OCI-LY3 (cell line): ENCODE data around the gene RD3L.

Experiments used
- H2AFZ ChIP-seq: fragments of 200-600, 300-600 bp; shearing (Covaris generic); 2 replicates; pipeline ENCODE4 v1.6.0; 2014; ENCODE audit warnings: antibody characterized with exemption, low read depth, low read length
- H3K27ac ChIP-seq: fragments of 200-600, 300-600 bp; sonication (generic); 2 replicates; pipeline ENCODE4 v1.5.1; 2014; ENCODE audit warnings: mild to moderate bottlenecking, low read length, moderate library complexity, mixed read lengths
- H3K27me3 ChIP-seq: fragments of 200-600, 300-600 bp; sonication (generic); 2 replicates; pipeline ENCODE4 v1.6.1; 2014; ENCODE audit warnings: low read depth, low read length, mixed read lengths
- H3K36me3 ChIP-seq: fragments of 200-600, 300-600 bp; sonication (generic); replicated peaks from 2 replicates; pipeline ENCODE3; 2014; ENCODE audit warnings: low read depth, low read length, mixed read lengths
- H3K4me1 ChIP-seq: fragments of 300-600, 200-600 bp; sonication (generic); 2 replicates; pipeline ENCODE4 v1.6.1; 2014; ENCODE audit warnings: low read length, mixed read lengths
- H3K4me2 ChIP-seq: fragments of 200-600, 300-600 bp; sonication (generic); 2 replicates; pipeline ENCODE4 v1.6.1; 2014; ENCODE audit warnings: low read length, mixed read lengths
- H3K4me3 ChIP-seq: fragments of 300-600, 200-600 bp; sonication (generic); 2 replicates; pipeline ENCODE4 v1.5.1; 2014; ENCODE audit warnings: antibody characterized with exemption, mild to moderate bottlenecking, low read length, moderate library complexity
- H3K79me2 ChIP-seq: fragments of 300-600, 200-600 bp; shearing (Covaris generic); 2 replicates; pipeline ENCODE4 v1.6.1; 2014; ENCODE audit warnings: mild to moderate bottlenecking, low read length, mixed read lengths
- H3K9ac ChIP-seq: fragments of 300-600, 200-600 bp; shearing (Covaris generic); 2 replicates; pipeline ENCODE4 v1.6.0; 2014; ENCODE audit warnings: mild to moderate bottlenecking, low read length, moderate library complexity
- H3K9me3 ChIP-seq: fragments of 200-600, 300-600 bp; shearing (Covaris generic); 2 replicates; pipeline ENCODE4 v1.6.1; 2014; ENCODE audit warnings: low read length, mixed read lengths; ENCODE audit not compliant: insufficient read depth
- H4K20me1 ChIP-seq: fragments of 200-600, 300-600 bp; sonication (generic); 2 replicates; pipeline ENCODE4 v1.6.1; 2016; ENCODE audit warnings: low read length, mixed read lengths; ENCODE audit not compliant: insufficient read depth
- EZH2phosphoT487 ChIP-seq: fragments of 200-600 bp; shearing (Covaris generic); IDR thresholded peaks from 2 replicates; pipeline ENCODE4 v1.6.1; 2018; ENCODE audit warnings: antibody characterized with exemption, mixed run types, low read depth
- TF ChIP-seq, protein P1 (sequence below): fragments of 200-600, 300-600 bp; sonication (generic); IDR thresholded peaks from 2 replicates; pipeline ENCODE4 v1.5.1; 2014; ENCODE audit warnings: antibody characterized with exemption, low read length, low read depth

Gene RD3L

DNA sequence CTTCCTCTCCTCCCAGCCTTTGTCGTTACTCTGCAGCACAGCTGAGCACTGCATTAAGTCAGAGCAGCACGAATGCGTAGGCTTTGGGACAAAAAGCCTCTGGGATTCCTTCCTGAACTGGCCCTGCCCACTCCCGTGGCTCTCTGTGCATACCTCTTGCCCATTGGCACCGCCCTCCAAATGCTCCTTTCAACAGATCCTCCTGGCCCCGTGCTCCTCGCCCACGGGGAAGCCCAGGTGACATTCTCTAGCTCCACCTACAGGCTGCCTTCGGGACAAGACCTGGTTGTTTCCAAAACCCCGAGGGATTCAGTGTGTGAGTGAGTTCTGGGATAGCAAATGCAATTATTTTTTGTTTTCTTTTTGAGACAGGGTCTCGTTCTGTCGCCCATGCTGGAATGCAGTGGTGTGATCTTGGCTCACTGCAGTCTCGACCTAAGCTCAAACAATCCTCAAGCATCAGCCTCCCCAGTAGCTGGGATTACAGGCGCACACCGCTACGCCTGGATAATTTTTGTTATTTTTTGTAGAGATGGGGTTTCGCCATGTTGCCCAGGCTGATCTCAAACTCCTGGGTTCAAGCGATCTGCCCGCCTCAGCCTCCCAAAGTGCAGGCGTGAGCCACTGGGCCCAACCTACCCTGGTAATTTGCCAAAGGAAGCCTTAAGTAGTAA, 31.9 kb downstream of the RD3L start:
- Histone ChIP-seq H4K20me1 (no peaks in the 10 kb centered on the region), H3K27ac (no peak overlapping the region), H3K79me2 (no peaks in the 10 kb centered on the region), H2AFZ (no peak overlapping the region), H3K4me2 (peak overlapping the region; percentile 49; the same call in 1 of the 2 replicates), H3K4me1 (no peaks in the 10 kb centered on the region), H3K36me3 (peaks cover 18% of the 10 kb centered on the region), H3K9me3 (no peaks in the 10 kb centered on the region), H3K27me3 (no peaks in the 10 kb centered on the region), H3K4me3 (0 out of 2 replicates have a peak overlapping the region, but pooled peaks have one; percentile 33), H3K9ac (no peak overlapping the region)
- no peak for TF ChIP-seq EZH2phosphoT487
- TF ChIP-seq, protein P1, sequence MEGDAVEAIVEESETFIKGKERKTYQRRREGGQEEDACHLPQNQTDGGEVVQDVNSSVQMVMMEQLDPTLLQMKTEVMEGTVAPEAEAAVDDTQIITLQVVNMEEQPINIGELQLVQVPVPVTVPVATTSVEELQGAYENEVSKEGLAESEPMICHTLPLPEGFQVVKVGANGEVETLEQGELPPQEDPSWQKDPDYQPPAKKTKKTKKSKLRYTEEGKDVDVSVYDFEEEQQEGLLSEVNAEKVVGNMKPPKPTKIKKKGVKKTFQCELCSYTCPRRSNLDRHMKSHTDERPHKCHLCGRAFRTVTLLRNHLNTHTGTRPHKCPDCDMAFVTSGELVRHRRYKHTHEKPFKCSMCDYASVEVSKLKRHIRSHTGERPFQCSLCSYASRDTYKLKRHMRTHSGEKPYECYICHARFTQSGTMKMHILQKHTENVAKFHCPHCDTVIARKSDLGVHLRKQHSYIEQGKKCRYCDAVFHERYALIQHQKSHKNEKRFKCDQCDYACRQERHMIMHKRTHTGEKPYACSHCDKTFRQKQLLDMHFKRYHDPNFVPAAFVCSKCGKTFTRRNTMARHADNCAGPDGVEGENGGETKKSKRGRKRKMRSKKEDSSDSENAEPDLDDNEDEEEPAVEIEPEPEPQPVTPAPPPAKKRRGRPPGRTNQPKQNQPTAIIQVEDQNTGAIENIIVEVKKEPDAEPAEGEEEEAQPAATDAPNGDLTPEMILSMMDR = peak; percentile 89

DNA sequence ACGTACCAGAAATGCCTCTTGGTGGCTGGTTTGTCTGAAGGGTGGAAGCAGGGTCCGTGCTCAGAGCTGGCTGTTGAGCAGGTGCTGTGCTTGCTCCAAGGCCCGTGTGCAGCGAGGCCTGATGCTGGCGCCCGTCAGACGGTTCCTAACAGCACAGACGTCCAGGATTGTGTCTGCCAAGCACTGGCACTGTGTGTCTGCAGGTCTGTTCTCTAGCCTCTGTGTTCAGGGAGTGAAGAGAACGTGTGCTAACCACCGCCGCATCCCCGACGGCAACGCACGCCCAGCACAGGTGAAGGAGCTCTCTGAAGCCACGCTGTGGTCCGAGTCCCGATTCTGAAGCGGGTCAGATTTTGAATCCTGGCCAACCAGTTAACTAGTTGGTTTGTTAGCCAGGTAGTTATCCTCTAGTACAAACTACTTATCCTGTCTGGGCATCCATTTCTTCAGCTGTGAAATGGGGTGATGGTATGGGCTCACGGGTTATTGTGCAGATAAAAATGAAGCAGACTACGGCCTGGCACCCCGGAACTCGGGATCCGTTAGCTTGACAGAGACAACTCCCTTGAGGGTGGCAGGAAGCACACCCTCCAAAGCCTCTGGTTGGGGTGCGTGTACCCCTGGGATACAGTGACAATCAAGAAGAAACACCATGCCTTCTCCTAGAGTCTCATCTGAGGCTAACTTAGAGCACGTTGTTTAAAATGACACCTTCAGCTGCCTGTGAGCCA, 32.6 kb downstream of the RD3L start:
- peak overlapping the region; percentile 49; the same call in 1 of the 2 replicates for H3K4me2 ChIP-seq

DNA sequence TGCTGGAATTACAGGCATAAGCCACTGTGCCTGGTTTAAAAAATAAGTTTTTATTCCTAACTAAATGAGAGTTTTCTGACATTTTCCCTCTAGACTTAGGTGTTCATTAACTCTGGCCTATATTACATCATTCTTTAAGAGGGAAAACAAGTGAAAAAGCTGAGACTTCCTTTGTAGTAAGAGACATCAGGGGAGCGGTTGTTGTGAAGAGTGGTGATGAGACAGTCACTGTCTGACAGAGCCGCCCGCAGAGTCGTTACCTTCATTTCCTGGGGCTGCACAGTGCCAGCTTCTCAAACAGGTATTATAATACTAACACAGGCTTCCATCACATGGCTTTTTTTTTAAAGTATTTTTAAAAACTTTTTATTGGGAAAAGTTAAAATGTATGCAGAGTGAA, 33.7 kb downstream of the RD3L start:
- Histone ChIP-seq H3K4me2 (no peak overlapping the region), H3K4me1 (no peaks in the 10 kb centered on the region), H3K79me2 (no peaks in the 10 kb centered on the region), H2AFZ (no peak overlapping the region), H3K27ac (no peak overlapping the region), H4K20me1 (no peaks in the 10 kb centered on the region), H3K27me3 (no peaks in the 10 kb centered on the region), H3K9ac (no peak overlapping the region), H3K9me3 (no peaks in the 10 kb centered on the region), H3K36me3 (peaks cover 10% of the 10 kb centered on the region), H3K4me3 (no peak overlapping the region)
- TF ChIP-seq EZH2phosphoT487 = no peak

More for the DNA sequence above, 32.6 kb downstream of the RD3L start:
- H3K9me3 ChIP-seq = no peaks in the 10 kb centered on the region
- H3K4me3 ChIP-seq = 0 out of 2 replicates have a peak overlapping the region, but pooled peaks have one; percentile 33
- H3K36me3 ChIP-seq = peaks cover 16% of the 10 kb centered on the region
- no peaks in the 10 kb centered on the region for H4K20me1 ChIP-seq
- no peaks in the 10 kb centered on the region for H3K79me2 ChIP-seq
- TF ChIP-seq EZH2phosphoT487 = no peak
- TF ChIP-seq, protein P1 = no peak
- H3K27ac ChIP-seq = no peak overlapping the region
- no peak overlapping the region for H2AFZ ChIP-seq
- H3K27me3 ChIP-seq = no peaks in the 10 kb centered on the region
- no peak overlapping the region for H3K9ac ChIP-seq
- no peaks in the 10 kb centered on the region for H3K4me1 ChIP-seq

DNA sequence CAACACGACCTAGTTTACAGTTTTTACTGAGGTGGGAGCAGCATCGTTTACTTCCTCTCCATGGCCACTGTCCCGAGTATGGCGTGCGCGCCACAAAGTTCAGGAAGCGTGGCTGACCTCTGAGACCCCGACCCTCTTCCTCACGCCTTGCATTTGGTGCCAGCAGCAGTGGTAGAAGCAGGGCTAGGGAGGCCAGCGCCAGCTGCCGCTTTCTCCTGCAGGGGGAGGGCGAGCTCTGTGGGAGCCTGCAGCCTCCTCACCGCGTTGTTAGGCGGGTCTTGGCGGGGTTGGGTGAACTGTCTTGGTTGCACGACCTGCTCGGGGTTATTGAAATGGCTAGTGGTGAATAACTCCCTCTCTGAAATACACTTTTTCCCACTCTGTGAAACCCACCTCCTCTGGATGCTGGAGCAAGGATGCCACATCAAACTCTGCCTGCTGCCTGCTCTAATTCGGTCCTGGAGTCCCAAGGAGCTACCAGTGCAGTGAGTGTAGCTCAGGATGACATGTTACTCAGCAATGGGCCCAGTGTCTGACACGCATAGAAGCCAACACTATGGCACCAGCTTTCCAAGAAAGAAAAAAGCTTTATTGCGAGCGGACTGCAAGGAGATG, 36.4 kb downstream of the RD3L start:
- no peaks in the 10 kb centered on the region for H3K27me3 ChIP-seq
- no peaks in the 10 kb centered on the region for H3K4me1 ChIP-seq
- H3K4me3 ChIP-seq = no peak overlapping the region
- no peak for TF ChIP-seq EZH2phosphoT487
- TF ChIP-seq, protein P1 = no peak
- no peaks in the 10 kb centered on the region for H3K9me3 ChIP-seq
- H3K4me2 ChIP-seq = peak overlapping the region; percentile 22; the same call in 1 of the 2 replicates
- no peaks in the 10 kb centered on the region for H4K20me1 ChIP-seq
- H2AFZ ChIP-seq = no peak overlapping the region
- no peaks in the 10 kb centered on the region for H3K36me3 ChIP-seq
- no peak overlapping the region for H3K9ac ChIP-seq
- no peaks in the 10 kb centered on the region for H3K79me2 ChIP-seq
- H3K27ac ChIP-seq = no peak overlapping the region
